Suprapubic skin (tissue), 4 donors: ENCODE results near the gene ATRX. TPM values are rescaled to one million over a fixed set of nuclear protein-coding genes. Genes with fewer than 3 reads are reported as not detected.
"Not testable (repeated sequence)": the region's sequence is repeated elsewhere in the genome, so short reads cannot be mapped to it uniquely, and the experiment has no call there.

Experiments used
- DNase-seq, 2 donors: peaks; one replicate each; pipeline ENCODE4 v3.0.0-alpha.2; 2019; ENCODE audit warnings: low spot score in 2 of 2
- H3K27ac ChIP-seq: fragments of 200-600 bp; sonication (generic); one replicate; pipeline ENCODE4 v1.5.1; 2019
- H3K27me3 ChIP-seq: fragments of 200-600 bp; sonication (generic); one replicate; pipeline ENCODE4 v1.5.1; 2019
- H3K36me3 ChIP-seq: fragments of 200-600 bp; sonication (generic); one replicate; pipeline ENCODE4 v1.5.1; 2019
- H3K4me1 ChIP-seq: fragments of 200-600 bp; sonication (generic); one replicate; pipeline ENCODE4 v1.5.1; 2019
- H3K4me3 ChIP-seq: fragments of 200-600 bp; sonication (generic); one replicate; pipeline ENCODE4 v1.5.1; 2019; ENCODE audit warnings: mild to moderate bottlenecking
- H3K9me3 ChIP-seq: fragments of 200-600 bp; sonication (generic); one replicate; pipeline ENCODE4 v1.5.1; 2019
- CTCF ChIP-seq, 2 donors: fragments of 200-600 bp in 1 of 2; fragments of 450-650 bp in 1 of 2; sonication (generic) in 1 of 2; IDR thresholded peaks; one replicate each; pipeline ENCODE4 v1.5.1; 2016 to 2019; ENCODE audit warnings: antibody characterized with exemption in 2 of 2, mild to moderate bottlenecking in 1 of 2, moderate library complexity in 1 of 2
- EP300 ChIP-seq: sonication (generic); formaldehyde crosslinking; IDR thresholded peaks from one replicate; pipeline ENCODE4 v1.6.1; 2017; ENCODE audit warnings: antibody characterized with exemption
- POLR2A ChIP-seq, 2 donors: fragments of 450-650 bp; IDR thresholded peaks; one replicate each; pipeline ENCODE4 v1.6.1; 2017; ENCODE audit warnings: antibody characterized with exemption in 2 of 2, mild to moderate bottlenecking in 2 of 2, moderate library complexity in 2 of 2
- POLR2AphosphoS5 ChIP-seq, 3 donors: sonication (generic); formaldehyde crosslinking; IDR thresholded peaks; one replicate each; pipeline ENCODE4 v1.6.1; 2017; ENCODE audit warnings: antibody characterized with exemption in 3 of 3
- WGBS: methylation state at CpG from one replicate; pipeline ENCODE4 v1.1.5; 2018; 5-methylcytosine and 5-hydroxymethylcytosine counted together
- total RNA-seq, 4 donors: library from RNA; depleted of rRNA; stranded (reverse); fragments of >200 nt; gene quantifications; one replicate each; pipeline ENCODE4 v1.1.0, GENCODE V29; 2016

The ATRX gene
- total RNA-seq, 4 donors from 2014 or later, result 84.4 to 259 (median 90.7) TPM

- no peak overlapping the region for H3K4me3 ChIP-seq
- no peaks in the 10 kb centered on the region for H3K27me3 ChIP-seq
- peaks cover 2% of the 10 kb centered on the region for H3K36me3 ChIP-seq
- H3K4me1 ChIP-seq, result no peaks in the 10 kb centered on the region
- DNase-seq, result no peak
- 79% methylated on average over 1 of the region's 1 CpG for WGBS
- TF ChIP-seq POLR2AphosphoS5 (IDR thresholded peaks at IDR 0.05) (no peak), POLR2A (IDR thresholded peaks at IDR 0.05) (no peak), EP300 (no peak)
- no peaks in the 10 kb centered on the region for H3K9me3 ChIP-seq
- H3K27ac ChIP-seq, result no peak overlapping the region
These were observed 146.2 kb downstream of the ATRX start for GRCh38 chrX:77639820-77640219.

GRCh38 chrX:77638397-77638796 is 147.6 kb downstream of the ATRX start:
- no peaks in the 10 kb centered on the region for H3K9me3 ChIP-seq
- H3K4me3 ChIP-seq, result no peak overlapping the region
- TF ChIP-seq POLR2A (IDR thresholded peaks at IDR 0.05), result no peak
- no peaks in the 10 kb centered on the region for H3K4me1 ChIP-seq
- H3K36me3 ChIP-seq, result peaks cover 2% of the 10 kb centered on the region
- no peak overlapping the region for H3K27ac ChIP-seq
- DNase-seq, result no peak
- 95% methylated on average over 8 of the region's 8 CpGs for WGBS
- no peaks in the 10 kb centered on the region for H3K27me3 ChIP-seq

GRCh38 chrX:77635373-77635772 is 150.6 kb downstream of the ATRX start:
- peaks cover 2% of the 10 kb centered on the region for H3K36me3 ChIP-seq
- H3K4me1 ChIP-seq, result no peaks in the 10 kb centered on the region
- no peak overlapping the region for H3K4me3 ChIP-seq
- 80% methylated on average over 2 of the region's 2 CpGs for WGBS
- TF ChIP-seq POLR2AphosphoS5 (IDR thresholded peaks at IDR 0.05), result no peak
- no peak for TF ChIP-seq EP300
- TF ChIP-seq CTCF (IDR thresholded peaks at IDR 0.05), result no peak
- TF ChIP-seq POLR2A (IDR thresholded peaks at IDR 0.05), result no peak
- H3K9me3 ChIP-seq, result no peaks in the 10 kb centered on the region
- no peak overlapping the region for H3K27ac ChIP-seq
- no peak for DNase-seq
- no peaks in the 10 kb centered on the region for H3K27me3 ChIP-seq

- no peak for TF ChIP-seq POLR2AphosphoS5 (IDR thresholded peaks at IDR 0.05)
- no peak for TF ChIP-seq EP300
- TF ChIP-seq CTCF (IDR thresholded peaks at IDR 0.05), result no peak
- no peak for TF ChIP-seq POLR2A (IDR thresholded peaks at IDR 0.05)
- H3K36me3 ChIP-seq, result no peaks in the 10 kb centered on the region
- no peak for DNase-seq
- no peak overlapping the region for H3K4me3 ChIP-seq
- no peaks in the 10 kb centered on the region for H3K27me3 ChIP-seq
- 83% methylated on average over 1 of the region's 1 CpG for WGBS
- no peaks in the 10 kb centered on the region for H3K4me1 ChIP-seq
- H3K27ac ChIP-seq, result no peak overlapping the region
- H3K9me3 ChIP-seq, result no peaks in the 10 kb centered on the region
These were observed 157.6 kb downstream of the ATRX start for GRCh38 chrX:77628294-77629025.

GRCh38 chrX:77622672-77623071 is 163.3 kb downstream of the ATRX start:
- Histone ChIP-seq H3K27me3 (no peaks in the 10 kb centered on the region), H3K36me3 (no peaks in the 10 kb centered on the region), H3K27ac (no peak overlapping the region), H3K4me1 (no peaks in the 10 kb centered on the region), H3K4me3 (no peak overlapping the region), H3K9me3 (no peaks in the 10 kb centered on the region)
- 71% methylated on average over 9 of the region's 9 CpGs for WGBS
- TF ChIP-seq CTCF (IDR thresholded peaks at IDR 0.05) (no peak), POLR2AphosphoS5 (IDR thresholded peaks at IDR 0.05) (no peak), EP300 (no peak), POLR2A (IDR thresholded peaks at IDR 0.05) (no peak)
- DNase-seq, result no peak

- H3K36me3 ChIP-seq, result no peaks in the 10 kb centered on the region
- DNase-seq, result no peak
- WGBS, result 84% methylated on average over 3 of the region's 3 CpGs
- H3K27ac ChIP-seq, result no peak overlapping the region
- no peaks in the 10 kb centered on the region for H3K27me3 ChIP-seq
- H3K9me3 ChIP-seq, result no peaks in the 10 kb centered on the region
- no peaks in the 10 kb centered on the region for H3K4me1 ChIP-seq
- no peak overlapping the region for H3K4me3 ChIP-seq
- TF ChIP-seq POLR2A (IDR thresholded peaks at IDR 0.05), result no peak
- no peak for TF ChIP-seq POLR2AphosphoS5 (IDR thresholded peaks at IDR 0.05)
- TF ChIP-seq CTCF (IDR thresholded peaks at IDR 0.05), result no peak
- no peak for TF ChIP-seq EP300
These were observed 163.8 kb downstream of the ATRX start for GRCh38 chrX:77622233-77622632.

GRCh38 chrX:77621453-77621852 is 164.6 kb downstream of the ATRX start:
- not testable (repeated sequence) for DNase-seq, H3K4me1 ChIP-seq, H3K27me3 ChIP-seq, H3K9me3 ChIP-seq, H3K4me3 ChIP-seq, H3K36me3 ChIP-seq, H3K27ac ChIP-seq
- 70% methylated on average over 5 of the region's 5 CpGs for WGBS
